ENCODE results near the gene CHRDL1. TPM values are rescaled to one million over a fixed set of nuclear protein-coding genes. Genes with fewer than 3 reads are reported as not detected.
"Not testable (repeated sequence)": the region's sequence is repeated elsewhere in the genome, so short reads cannot be mapped to it uniquely, and the experiment has no call there.

CHRDL1 gene
- total RNA-seq, 1 experiment from 2014 or later, result 0.89 TPM

- H3K9me3 ChIP-seq (replicated peaks), result no peaks in the 10 kb centered on the region
- no peaks in the 10 kb centered on the region for H3K4me1 ChIP-seq (replicated peaks)
- no peak overlapping the region for H3K27ac ChIP-seq
- no peaks in the 10 kb centered on the region for H3K36me3 ChIP-seq
- no peak overlapping the region for H3K4me3 ChIP-seq
- H3K27me3 ChIP-seq (replicated peaks), result no peaks in the 10 kb centered on the region
- DNase-seq (ENCODE audit: low read depth in 1 of 2, low spot score in 2 of 2), result no peak
These were observed 127.9 kb downstream of the CHRDL1 start for GRCh38 chrX:110667706-110668105.

GRCh38 chrX:110665223-110666002 is 130.2 kb downstream of the CHRDL1 start:
- Histone ChIP-seq H3K4me3 (no peak overlapping the region), H3K9me3 (replicated peaks) (no peaks in the 10 kb centered on the region), H3K4me1 (replicated peaks) (no peaks in the 10 kb centered on the region), H3K27me3 (replicated peaks) (no peaks in the 10 kb centered on the region), H3K27ac (no peak overlapping the region), H3K36me3 (no peaks in the 10 kb centered on the region)
- DNase-seq (ENCODE audit: low read depth in 1 of 2, low spot score in 2 of 2), result peak in 1 of 2 experiments; percentile 4

GRCh38 chrX:110657073-110657472 is 138.5 kb downstream of the CHRDL1 start:
- Histone ChIP-seq H3K9me3 (replicated peaks) (no peaks in the 10 kb centered on the region), H3K4me1 (replicated peaks) (no peaks in the 10 kb centered on the region), H3K4me3 (no peak overlapping the region), H3K27ac (no peak overlapping the region), H3K27me3 (replicated peaks) (no peaks in the 10 kb centered on the region), H3K36me3 (no peaks in the 10 kb centered on the region)
- no peak for DNase-seq (ENCODE audit: low read depth in 1 of 2, low spot score in 2 of 2)

GRCh38 chrX:110654280-110654679 is 141.3 kb downstream of the CHRDL1 start:
- not testable (repeated sequence) for DNase-seq (ENCODE audit: low read depth in 1 of 2, low spot score in 2 of 2); H3K27me3 ChIP-seq (replicated peaks); H3K4me3 ChIP-seq; H3K27ac ChIP-seq; H3K9me3 ChIP-seq (replicated peaks); H3K36me3 ChIP-seq; H3K4me1 ChIP-seq (replicated peaks)

DNA sequence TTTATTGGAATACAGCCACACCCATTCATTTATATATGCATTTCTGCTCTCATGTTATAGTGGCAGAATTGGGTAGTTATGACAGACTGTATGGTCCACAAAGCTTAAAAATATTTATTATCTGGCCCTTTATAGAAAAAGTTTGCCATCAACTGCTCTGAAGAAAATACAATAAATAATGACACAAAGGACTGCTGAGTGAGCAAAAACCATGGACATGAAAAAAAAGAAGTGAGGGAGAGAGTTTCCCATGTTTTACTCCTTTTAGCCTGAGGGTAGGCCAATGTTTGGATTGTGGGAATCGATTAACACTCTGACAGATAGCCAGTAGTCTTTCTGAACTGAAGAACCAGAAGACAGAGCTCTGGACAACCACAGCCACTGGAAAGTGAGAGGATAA is 149.2 kb downstream of the CHRDL1 start:
- H3K27me3 ChIP-seq (replicated peaks), result no peaks in the 10 kb centered on the region
- no peak overlapping the region for H3K4me3 ChIP-seq
- no peaks in the 10 kb centered on the region for H3K9me3 ChIP-seq (replicated peaks)
- H3K4me1 ChIP-seq (replicated peaks), result no peaks in the 10 kb centered on the region
- H3K36me3 ChIP-seq, result no peaks in the 10 kb centered on the region
- DNase-seq (ENCODE audit: low read depth in 1 of 2, low spot score in 2 of 2), result no peak
- no peak overlapping the region for H3K27ac ChIP-seq
